ENCODE measurements around the gene CREB5.

CREB5 gene

GRCh38 chr7:28695300-28696295, 283.3 kb downstream of the CREB5 start:
- no peak for DNase-seq

DNA sequence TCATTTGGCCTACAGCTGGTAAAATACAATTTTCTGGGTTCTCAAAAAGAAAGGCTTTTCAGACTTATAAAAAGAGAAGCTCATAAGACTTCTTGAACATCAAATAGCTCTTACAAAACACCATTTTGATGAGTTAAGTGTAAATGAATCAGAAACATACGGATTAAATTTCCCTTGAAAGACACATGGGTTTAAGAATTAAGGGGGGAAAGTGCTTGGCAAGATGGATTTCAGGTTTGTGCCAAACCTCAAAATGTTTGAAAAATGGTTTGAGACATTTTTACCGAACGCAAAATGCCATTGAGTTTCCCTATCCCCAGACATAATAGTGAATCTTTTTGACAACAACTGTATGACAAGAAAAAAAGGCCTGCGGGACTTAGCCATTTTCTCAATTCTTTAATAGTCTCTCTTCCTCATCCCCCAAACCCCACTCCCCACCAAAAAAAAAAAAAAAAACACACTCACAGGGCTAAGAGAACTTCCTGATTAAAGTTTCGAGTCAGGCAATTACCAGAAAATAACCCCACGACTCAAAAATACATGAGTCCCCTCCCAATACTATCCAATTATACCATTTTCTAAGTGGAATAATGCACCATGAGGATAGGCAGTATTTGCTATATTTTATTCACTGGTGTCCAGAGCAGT, 285.7 kb downstream of the CREB5 start:
- DNase-seq, result no peak

DNA sequence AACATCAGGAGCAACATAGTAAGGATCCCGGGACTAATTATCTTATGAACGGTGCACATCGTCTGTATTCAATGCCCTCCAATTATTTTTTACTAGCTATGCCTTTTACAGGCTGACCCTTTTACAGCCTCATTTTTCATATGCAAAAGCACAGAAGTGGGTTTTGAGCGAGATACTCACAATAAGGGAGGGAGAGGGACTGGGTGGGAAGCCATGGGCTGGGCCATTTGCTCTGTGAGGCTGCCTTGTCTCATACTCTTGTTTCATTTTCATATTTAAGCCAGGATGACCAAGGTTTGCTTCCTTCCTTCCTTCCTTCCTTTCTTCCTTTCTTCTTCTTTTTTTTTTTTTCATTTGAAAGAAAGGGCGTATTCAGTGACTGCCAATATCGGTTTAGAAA, 286.5 kb downstream of the CREB5 start:
- no peak for DNase-seq

- no peak for DNase-seq
Observed at GRCh38 chr7:28700096-28700495, 287.8 kb downstream of the CREB5 start.

DNA sequence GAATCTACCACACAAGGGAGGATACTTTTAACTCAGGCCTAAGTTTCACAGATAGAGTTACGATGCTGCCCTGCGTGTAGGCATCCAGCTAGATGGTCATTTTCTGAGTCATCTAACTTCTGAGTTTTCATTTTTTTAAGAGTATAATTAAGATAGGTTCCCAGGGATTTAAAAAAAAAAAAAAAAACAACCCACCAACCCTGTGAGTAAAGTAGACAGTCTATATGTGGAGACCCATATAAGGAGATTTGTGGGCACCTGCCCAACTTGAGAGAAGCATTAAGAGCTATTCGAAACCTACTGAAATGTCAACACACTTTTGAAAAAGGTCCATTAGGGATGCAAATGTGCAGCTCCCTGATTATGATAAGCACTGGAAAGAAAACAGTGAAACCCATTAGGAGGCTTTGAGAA, 288.5 kb downstream of the CREB5 start:
- DNase-seq, result no peak

DNA sequence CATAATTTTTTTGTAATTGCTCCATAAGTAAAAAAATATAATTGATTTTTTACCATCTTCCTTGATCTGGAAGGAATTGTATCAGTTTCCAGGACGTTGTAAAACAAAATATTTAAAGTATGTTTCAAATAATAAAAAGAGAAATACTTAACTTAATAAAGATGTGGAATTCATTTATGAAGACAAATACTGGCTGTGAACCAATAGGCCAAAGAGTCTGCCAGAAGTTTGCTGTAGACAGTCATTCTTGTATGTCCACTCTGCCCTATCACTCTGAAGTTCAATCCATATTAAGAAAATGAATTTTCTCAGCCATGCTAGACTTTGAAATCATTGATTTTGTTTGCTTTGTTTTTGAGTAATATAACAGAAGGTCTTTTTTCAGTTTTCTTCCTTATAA, 289.4 kb downstream of the CREB5 start:
- no peak for DNase-seq

DNA sequence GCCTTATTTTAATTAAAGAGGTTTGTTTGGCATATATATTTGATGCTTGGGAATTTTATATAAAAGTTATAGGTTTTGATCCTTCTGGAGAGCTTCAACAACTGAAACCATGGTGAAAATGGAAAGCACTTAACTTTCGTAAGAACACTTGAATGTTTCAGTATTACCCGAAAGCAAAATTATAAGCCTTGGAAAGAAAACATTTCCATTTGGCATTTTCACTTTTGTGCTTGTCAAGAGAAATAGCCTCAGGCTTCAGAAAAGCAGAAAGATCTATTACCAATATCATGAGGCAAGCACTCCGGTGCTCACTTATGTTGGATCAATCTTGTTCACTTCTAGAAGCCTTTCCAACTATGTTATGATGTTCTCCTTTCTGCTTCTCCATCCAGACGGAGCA, 289.9 kb downstream of the CREB5 start:
- DNase-seq, result no peak

DNA sequence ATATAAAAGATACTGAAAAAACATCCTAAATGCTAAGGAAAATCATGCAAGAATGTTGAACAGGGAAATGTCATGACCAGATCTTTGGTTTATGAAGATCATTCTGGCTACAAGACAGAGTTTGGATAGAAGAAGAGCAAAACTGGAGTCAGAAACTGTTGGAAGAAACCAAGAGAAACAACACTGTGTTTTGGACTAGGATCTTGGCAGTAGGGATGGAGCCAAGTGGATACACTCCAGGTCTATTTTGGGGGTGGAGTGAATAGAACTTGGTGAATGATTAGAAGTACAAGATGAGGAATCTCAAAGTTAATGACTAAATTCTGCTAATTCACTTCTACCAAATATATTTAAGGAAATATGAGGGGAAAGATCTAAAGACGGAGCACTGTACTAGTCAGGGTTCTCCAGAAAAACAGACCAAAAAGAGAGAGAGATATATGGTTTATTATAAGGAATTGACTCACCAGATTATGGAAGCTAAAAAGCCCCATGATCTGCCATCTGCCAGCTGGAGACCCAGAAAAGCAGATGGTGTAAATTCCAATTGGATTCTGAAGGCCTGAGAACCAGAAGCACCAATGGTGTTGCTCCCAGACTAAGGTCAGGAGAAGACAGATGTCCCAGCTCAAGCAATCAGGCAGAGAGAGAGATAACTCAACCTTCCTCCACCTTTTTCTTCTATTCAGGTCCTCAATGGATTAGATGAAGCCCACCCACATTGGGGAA, 290.9 kb downstream of the CREB5 start:
- DNase-seq, result no peak

- DNase-seq, result no peak
Observed at GRCh38 chr7:28704706-28705105, 292.4 kb downstream of the CREB5 start.

GRCh38 chr7:28705350-28705749, 293.0 kb downstream of the CREB5 start:
- no peak for DNase-seq

DNA sequence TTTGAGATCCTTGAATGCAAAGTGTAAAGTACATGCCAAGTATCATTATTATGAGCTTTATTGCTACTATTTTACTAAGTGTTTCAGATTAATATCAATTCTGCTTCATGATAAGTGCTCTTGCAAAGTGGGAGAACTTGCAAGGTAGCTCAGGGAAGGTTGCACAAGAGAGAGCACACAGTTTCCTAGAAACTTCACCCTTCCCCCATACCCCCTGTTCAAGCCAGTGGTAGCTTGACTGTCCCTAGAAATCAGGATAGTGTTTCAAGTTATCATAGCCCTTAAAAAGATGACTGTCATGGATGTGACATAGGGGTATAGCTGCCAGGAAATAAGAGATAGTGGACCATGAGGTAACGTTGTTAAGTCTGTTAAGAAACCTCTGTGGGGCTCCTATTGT, 294.3 kb downstream of the CREB5 start:
- DNase-seq, result no peak

GRCh38 chr7:28707291-28707690, 295.0 kb downstream of the CREB5 start:
- DNase-seq, result no peak

GRCh38 chr7:28708033-28708951, 296.0 kb downstream of the CREB5 start:
- no peak for DNase-seq

DNA sequence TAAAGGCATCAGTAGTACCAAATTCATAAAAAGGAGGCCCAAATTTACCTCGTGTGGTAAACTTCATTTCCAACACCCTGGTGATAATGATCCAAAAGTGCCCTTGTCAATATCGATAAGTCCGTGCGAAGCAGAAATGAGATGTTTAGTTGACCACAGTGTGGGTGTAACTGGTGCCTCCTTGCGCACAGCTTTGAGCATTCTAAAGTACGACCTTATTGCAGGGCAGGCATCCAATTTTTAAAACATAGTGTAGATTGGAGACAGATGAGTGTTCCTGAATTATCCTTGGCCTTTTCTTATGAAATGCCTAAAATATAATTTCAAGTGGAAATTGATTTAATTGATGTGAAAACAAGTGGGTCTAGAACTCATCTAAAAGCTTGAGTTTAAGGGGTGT, 297.4 kb downstream of the CREB5 start:
- DNase-seq, result no peak

- no peak for DNase-seq
Observed at GRCh38 chr7:28711114-28711513, 298.8 kb downstream of the CREB5 start.

DNA sequence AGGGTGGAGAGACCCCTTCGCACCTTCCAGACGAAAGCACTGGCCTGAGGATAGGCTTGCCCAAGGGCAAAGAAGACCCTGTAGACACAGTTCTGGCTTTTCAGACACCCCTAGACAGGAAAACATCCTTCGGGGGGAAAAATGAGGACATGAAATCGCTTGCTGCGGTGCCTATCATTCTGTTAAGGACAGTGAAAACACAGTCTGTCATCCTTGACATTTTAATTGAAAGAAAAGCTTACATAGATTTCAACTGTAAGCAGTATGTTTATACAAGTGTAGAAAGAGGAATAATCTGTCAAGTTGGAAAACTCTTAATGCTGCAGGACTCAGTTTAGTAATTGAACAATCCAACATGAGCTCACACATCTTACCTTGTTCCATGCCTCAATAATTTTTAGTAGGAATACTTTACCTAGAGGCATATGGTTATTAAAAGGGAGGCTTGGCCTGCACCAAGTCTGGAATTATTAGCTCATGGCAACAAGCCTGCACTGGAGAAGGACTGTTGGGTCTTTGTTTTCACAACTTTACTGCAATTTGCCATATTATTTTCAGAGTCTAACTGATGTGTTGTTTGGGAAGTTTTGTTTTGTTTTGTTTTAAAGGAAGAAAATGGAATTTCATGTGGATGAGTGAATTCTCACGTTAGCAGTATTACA, 302.3 kb downstream of the CREB5 start:
- DNase-seq, result no peak

GRCh38 chr7:28717445-28718054, 305.2 kb downstream of the CREB5 start:
- no peak for DNase-seq

GRCh38 chr7:28718055-28718481, 305.8 kb downstream of the CREB5 start:
- DNase-seq, result no peak

GRCh38 chr7:28718545-28718944, 306.2 kb downstream of the CREB5 start:
- DNase-seq, result no peak

- no peak for DNase-seq
Observed at GRCh38 chr7:28722684-28723083, 310.4 kb downstream of the CREB5 start.

- DNase-seq, result no peak
Observed at GRCh38 chr7:28723336-28723735, 311.0 kb downstream of the CREB5 start.
